SK-N-SH (cell line): ENCODE results near the gene CD300LB.

ENCODE experiments used
- ELF1 ChIP-seq: IDR thresholded peaks from 2 replicates; pipeline ENCODE4 v1.4.0; 2012
- EP300 ChIP-seq, 2 experiments: IDR thresholded peaks; 2 replicates each; pipeline versions ENCODE4 v1.4.0 to v1.6.1; 2012; ENCODE audit warnings: borderline replicate concordance in 1 of 2, low read depth in 1 of 2, low read length in 1 of 2
- FOXJ3 ChIP-seq: sonication (generic); formaldehyde crosslinking; IDR thresholded peaks from 2 replicates; pipeline ENCODE4 v1.5.1; 2020; ENCODE audit warnings: mild to moderate bottlenecking, missing genetic modification reagents
- FOXM1 ChIP-seq: IDR thresholded peaks from 2 replicates; pipeline ENCODE4 v1.4.0; 2012; ENCODE audit warnings: low read depth, mild to moderate bottlenecking
- GABPA ChIP-seq: IDR thresholded peaks from 2 replicates; pipeline ENCODE4 v1.4.0; 2012; ENCODE audit warnings: low read depth, mild to moderate bottlenecking
- GATA2 ChIP-seq: sonication (generic); formaldehyde crosslinking; IDR thresholded peaks from 2 replicates; pipeline ENCODE4 v1.5.0; 2020; ENCODE audit warnings: mild to moderate bottlenecking, missing genetic modification reagents
- JUND ChIP-seq: IDR thresholded peaks from 2 replicates; pipeline ENCODE4 v1.4.0; 2012
- NFIC ChIP-seq: IDR thresholded peaks from 2 replicates; pipeline ENCODE4 v1.4.0; 2012; ENCODE audit warnings: borderline replicate concordance
- POLR2AphosphoS5 ChIP-seq: IDR thresholded peaks from 2 replicates; pipeline ENCODE4 v1.6.1; 2012; ENCODE audit warnings: low read depth, low read length
- RAD21 ChIP-seq: IDR thresholded peaks from 2 replicates; pipeline ENCODE4 v1.6.1; 2012; ENCODE audit warnings: mild to moderate bottlenecking, low read length
- YY1 ChIP-seq: IDR thresholded peaks from 2 replicates; pipeline ENCODE4 v1.4.0; 2012; ENCODE audit warnings: low read depth, mild to moderate bottlenecking
- TF ChIP-seq, protein P1 (sequence below): fragments of 200-600 bp; sonication (generic); IDR thresholded peaks from 2 replicates; pipeline ENCODE4 v1.6.1; 2017; ENCODE audit warnings: antibody characterized with exemption, mild to moderate bottlenecking, moderate library complexity
- TF ChIP-seq, protein P2 (sequence below): IDR thresholded peaks from 2 replicates; pipeline ENCODE4 v1.4.0; 2012; ENCODE audit warnings: low read depth, borderline replicate concordance

DNA sequence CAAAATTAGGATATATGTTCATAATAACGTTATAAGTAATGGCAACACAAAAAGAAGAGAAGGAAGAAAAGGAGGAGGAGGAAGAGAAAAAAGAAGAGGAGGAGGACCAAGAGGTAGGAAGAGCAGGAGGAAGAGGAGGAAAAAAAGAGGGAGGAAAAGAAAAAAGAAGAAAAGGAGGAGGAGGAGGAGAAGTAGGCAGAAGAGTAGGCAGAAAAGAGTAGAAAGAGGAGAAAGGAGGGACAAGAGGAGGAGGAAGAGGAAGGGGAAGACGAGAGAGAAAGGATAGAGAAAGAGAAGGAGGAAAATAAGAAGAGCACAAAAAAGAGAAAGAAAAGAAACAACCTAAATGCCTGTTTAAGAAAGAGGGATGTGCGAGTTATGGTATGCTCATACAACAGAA, 5.6 kb upstream of the CD300LB start:
- TF ChIP-seq, protein P1, sequence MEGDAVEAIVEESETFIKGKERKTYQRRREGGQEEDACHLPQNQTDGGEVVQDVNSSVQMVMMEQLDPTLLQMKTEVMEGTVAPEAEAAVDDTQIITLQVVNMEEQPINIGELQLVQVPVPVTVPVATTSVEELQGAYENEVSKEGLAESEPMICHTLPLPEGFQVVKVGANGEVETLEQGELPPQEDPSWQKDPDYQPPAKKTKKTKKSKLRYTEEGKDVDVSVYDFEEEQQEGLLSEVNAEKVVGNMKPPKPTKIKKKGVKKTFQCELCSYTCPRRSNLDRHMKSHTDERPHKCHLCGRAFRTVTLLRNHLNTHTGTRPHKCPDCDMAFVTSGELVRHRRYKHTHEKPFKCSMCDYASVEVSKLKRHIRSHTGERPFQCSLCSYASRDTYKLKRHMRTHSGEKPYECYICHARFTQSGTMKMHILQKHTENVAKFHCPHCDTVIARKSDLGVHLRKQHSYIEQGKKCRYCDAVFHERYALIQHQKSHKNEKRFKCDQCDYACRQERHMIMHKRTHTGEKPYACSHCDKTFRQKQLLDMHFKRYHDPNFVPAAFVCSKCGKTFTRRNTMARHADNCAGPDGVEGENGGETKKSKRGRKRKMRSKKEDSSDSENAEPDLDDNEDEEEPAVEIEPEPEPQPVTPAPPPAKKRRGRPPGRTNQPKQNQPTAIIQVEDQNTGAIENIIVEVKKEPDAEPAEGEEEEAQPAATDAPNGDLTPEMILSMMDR: no peak
- TF ChIP-seq EP300 (IDR thresholded peaks at IDR 0.05; ENCODE audit: borderline replicate concordance in 1 of 2, low read depth in 1 of 2, low read length in 1 of 2) (no peak), POLR2AphosphoS5 (no peak), JUND (no peak), NFIC (no peak), FOXM1 (no peak), GABPA (no peak), YY1 (no peak), GATA2 (CRISPR knock-in tag) (no peak), FOXJ3 (no peak), ELF1 (no peak), RAD21 (no peak)
- TF ChIP-seq, protein P2, sequence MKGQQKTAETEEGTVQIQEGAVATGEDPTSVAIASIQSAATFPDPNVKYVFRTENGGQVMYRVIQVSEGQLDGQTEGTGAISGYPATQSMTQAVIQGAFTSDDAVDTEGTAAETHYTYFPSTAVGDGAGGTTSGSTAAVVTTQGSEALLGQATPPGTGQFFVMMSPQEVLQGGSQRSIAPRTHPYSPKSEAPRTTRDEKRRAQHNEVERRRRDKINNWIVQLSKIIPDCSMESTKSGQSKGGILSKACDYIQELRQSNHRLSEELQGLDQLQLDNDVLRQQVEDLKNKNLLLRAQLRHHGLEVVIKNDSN: no peak
